Measurements from ENCODE around the gene COG4.
"Not testable (repeated sequence)": the region's sequence is repeated elsewhere in the genome, so short reads cannot be mapped to it uniquely, and the experiment has no call there.

COG4 gene

GRCh38 chr16:70453892-70454221, 69.5 kb downstream of the COG4 start:
- in situ Hi-C loops (cut with MboI; ENCODE audit: low sequenced_read_pairs, unreplicated experiment) = no loop called here
- TF ChIP-seq, protein P1, sequence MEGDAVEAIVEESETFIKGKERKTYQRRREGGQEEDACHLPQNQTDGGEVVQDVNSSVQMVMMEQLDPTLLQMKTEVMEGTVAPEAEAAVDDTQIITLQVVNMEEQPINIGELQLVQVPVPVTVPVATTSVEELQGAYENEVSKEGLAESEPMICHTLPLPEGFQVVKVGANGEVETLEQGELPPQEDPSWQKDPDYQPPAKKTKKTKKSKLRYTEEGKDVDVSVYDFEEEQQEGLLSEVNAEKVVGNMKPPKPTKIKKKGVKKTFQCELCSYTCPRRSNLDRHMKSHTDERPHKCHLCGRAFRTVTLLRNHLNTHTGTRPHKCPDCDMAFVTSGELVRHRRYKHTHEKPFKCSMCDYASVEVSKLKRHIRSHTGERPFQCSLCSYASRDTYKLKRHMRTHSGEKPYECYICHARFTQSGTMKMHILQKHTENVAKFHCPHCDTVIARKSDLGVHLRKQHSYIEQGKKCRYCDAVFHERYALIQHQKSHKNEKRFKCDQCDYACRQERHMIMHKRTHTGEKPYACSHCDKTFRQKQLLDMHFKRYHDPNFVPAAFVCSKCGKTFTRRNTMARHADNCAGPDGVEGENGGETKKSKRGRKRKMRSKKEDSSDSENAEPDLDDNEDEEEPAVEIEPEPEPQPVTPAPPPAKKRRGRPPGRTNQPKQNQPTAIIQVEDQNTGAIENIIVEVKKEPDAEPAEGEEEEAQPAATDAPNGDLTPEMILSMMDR (IDR thresholded peaks at IDR 0.05; ENCODE audit: borderline replicate concordance, control extremely low read depth, extremely low read depth, insufficient read depth, missing control alignments) = no peak
- DNase-seq (ENCODE audit: low spot score) = no peak

DNA sequence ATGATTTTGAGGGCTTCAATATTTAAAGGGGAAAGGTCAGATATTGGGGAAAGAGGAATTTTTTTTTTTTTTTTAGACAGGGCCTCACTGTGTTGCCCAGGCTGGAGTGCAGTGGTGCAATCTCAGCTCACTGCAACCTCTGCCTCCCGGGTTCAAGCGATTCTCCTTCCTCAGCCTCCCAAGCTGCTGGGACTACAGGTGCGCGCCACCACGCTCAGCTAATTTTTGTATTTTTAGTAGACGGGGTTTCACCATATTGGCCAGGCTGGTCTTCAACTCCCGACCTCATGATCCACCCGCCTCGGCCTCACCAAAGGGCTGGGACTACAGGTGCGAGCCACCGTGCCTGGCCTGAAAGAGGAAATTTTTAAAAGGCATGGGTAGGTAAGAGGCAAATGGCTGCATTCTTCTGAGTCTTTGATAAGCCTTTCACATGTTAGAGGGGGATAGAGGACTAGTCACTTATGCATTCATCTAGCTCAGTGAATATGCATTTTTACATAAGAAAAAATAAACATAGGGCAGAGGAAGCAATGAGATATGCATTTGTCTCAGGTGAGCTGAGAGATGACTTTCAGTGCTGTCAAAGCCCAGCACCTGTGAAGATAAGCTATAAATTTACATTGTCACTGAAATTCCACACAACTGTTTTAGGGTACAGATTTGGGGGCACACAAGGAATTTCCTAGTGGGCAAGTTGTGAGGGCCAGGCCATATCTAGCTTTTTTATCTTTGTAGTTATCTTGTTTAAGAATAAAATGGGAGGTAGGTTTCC, 70.0 kb downstream of the COG4 start:
- DNase-seq (ENCODE audit: low spot score) = no peak
- in situ Hi-C loops (cut with MboI; ENCODE audit: low sequenced_read_pairs, unreplicated experiment) = no loop called here
- TF ChIP-seq, protein P1 (IDR thresholded peaks at IDR 0.05; ENCODE audit: borderline replicate concordance, control extremely low read depth, extremely low read depth, insufficient read depth, missing control alignments) = no peak

- DNase-seq (ENCODE audit: low spot score); in situ Hi-C loops (cut with MboI; ENCODE audit: low sequenced_read_pairs, unreplicated experiment): not testable (repeated sequence)
These were observed 72.4 kb downstream of the COG4 start for GRCh38 chr16:70451004-70451340.

- DNase-seq (ENCODE audit: low spot score); in situ Hi-C loops (cut with MboI; ENCODE audit: low sequenced_read_pairs, unreplicated experiment): not testable (repeated sequence)
These were observed 73.0 kb downstream of the COG4 start for GRCh38 chr16:70450142-70451003.

- in situ Hi-C loops (cut with MboI; ENCODE audit: low sequenced_read_pairs, unreplicated experiment) = no loop called here
These were observed 75.3 kb downstream of the COG4 start for GRCh38 chr16:70448075-70448474.

GRCh38 chr16:70444249-70445063, 78.9 kb downstream of the COG4 start:
- TF ChIP-seq, protein P1 (IDR thresholded peaks at IDR 0.05; ENCODE audit: borderline replicate concordance, control extremely low read depth, extremely low read depth, insufficient read depth, missing control alignments) = no peak
- no peak for DNase-seq (ENCODE audit: low spot score)
- in situ Hi-C loops (cut with MboI; ENCODE audit: low sequenced_read_pairs, unreplicated experiment) = no loop called here

More at GRCh38 chr16:70448075-70448474, 75.3 kb downstream of the COG4 start:
- TF ChIP-seq, protein P1 (IDR thresholded peaks at IDR 0.05; ENCODE audit: borderline replicate concordance, control extremely low read depth, extremely low read depth, insufficient read depth, missing control alignments) = no peak
- no peak for DNase-seq (ENCODE audit: low spot score)

GRCh38 chr16:70442344-70442743, 81.0 kb downstream of the COG4 start:
- TF ChIP-seq, protein P1 (IDR thresholded peaks at IDR 0.05; ENCODE audit: borderline replicate concordance, control extremely low read depth, extremely low read depth, insufficient read depth, missing control alignments) = no peak
- DNase-seq (ENCODE audit: low spot score) = no peak
- in situ Hi-C loops (cut with MboI; ENCODE audit: low sequenced_read_pairs, unreplicated experiment) = no loop called here
